SIG-M5 treated with dmso at 0.1 percent for 504 hours (cell line): ENCODE measurements around the gene GPLD1.
A peak's percentile ranks its signal among the peaks of the same experiment; 100 is the strongest.

Source experiments
- DNase-seq: peaks from one replicate; lab custom pipeline; 2025; ENCODE audit not compliant: unreplicated experiment; lab: John Stamatoyannopoulos, UW

GPLD1 gene

GRCh38 chr6:24501914-24502313 lies 12.5 kb upstream of the GPLD1 start:
- DNase-seq, result no peak

GRCh38 chr6:24501374-24501773 lies 12.0 kb upstream of the GPLD1 start:
- no peak for DNase-seq

GRCh38 chr6:24500683-24501082 lies 11.3 kb upstream of the GPLD1 start:
- no peak for DNase-seq

- DNase-seq, result no peak
Observed at GRCh38 chr6:24497254-24497970, 8.0 kb upstream of the GPLD1 start.

GRCh38 chr6:24494821-24495795 lies 5.7 kb upstream of the GPLD1 start, which contains the start of gene ALDH5A1:
ALDH5A1 (plus strand) TSS chr6:24494969; CDS start chr6:24494997, 28 bp downstream.
- peak; percentile 64 for DNase-seq

- no peak for DNase-seq
Observed at GRCh38 chr6:24493945-24494820, 4.8 kb upstream of the GPLD1 start.

- DNase-seq, result peak; percentile 17
Observed at GRCh38 chr6:24492475-24492874, 3.1 kb upstream of the GPLD1 start.

GRCh38 chr6:24490948-24491347 lies 1.6 kb upstream of the GPLD1 start:
- DNase-seq, result no peak

GRCh38 chr6:24489881-24490280 lies 503 bp upstream of the GPLD1 start:
- DNase-seq, result peak; percentile 5

GRCh38 chr6:24486065-24486464 lies 3.3 kb downstream of the GPLD1 start:
- no peak for DNase-seq

- no peak for DNase-seq
Observed at GRCh38 chr6:24484657-24485323, 4.6 kb downstream of the GPLD1 start.

GRCh38 chr6:24481449-24481848 lies 7.9 kb downstream of the GPLD1 start:
- DNase-seq, result no peak

- DNase-seq, result no peak
Observed at GRCh38 chr6:24480705-24481104, 8.7 kb downstream of the GPLD1 start.

GRCh38 chr6:24478903-24479302 lies 10.5 kb downstream of the GPLD1 start:
- DNase-seq, result no peak

GRCh38 chr6:24477070-24477469 lies 12.3 kb downstream of the GPLD1 start:
- no peak for DNase-seq

GRCh38 chr6:24476631-24477030 lies 12.7 kb downstream of the GPLD1 start:
- no peak for DNase-seq

GRCh38 chr6:24472181-24472580 lies 17.2 kb downstream of the GPLD1 start:
- DNase-seq, result no peak

- DNase-seq, result no peak
Observed at GRCh38 chr6:24469811-24470210, 19.6 kb downstream of the GPLD1 start.

- no peak for DNase-seq
Observed at GRCh38 chr6:24464253-24465038, 24.9 kb downstream of the GPLD1 start.

GRCh38 chr6:24460966-24461365 lies 28.4 kb downstream of the GPLD1 start:
- no peak for DNase-seq
